Adipocyte (in vitro differentiated cells): ENCODE data around the gene PCDHGA11.
"Not testable (repeated sequence)": the region's sequence is repeated elsewhere in the genome, so short reads cannot be mapped to it uniquely, and the experiment has no call there.

Experiments
- DNase-seq: peaks from one replicate; pipeline ENCODE4 v3.0.0-alpha.2; 2015; ENCODE audit warnings: low read depth
- H3K27me3 ChIP-seq: replicated peaks from 2 replicates; pipeline ENCODE4 v1.7.0; 2013; ENCODE audit warnings: mild to moderate bottlenecking, low read length, moderate library complexity; ENCODE audit not compliant: control insufficient read depth, insufficient read depth
- H3K36me3 ChIP-seq: 2 replicates; pipeline ENCODE4 v1.7.0; 2013; ENCODE audit warnings: low read length, mild to moderate bottlenecking, moderate library complexity; ENCODE audit not compliant: control insufficient read depth, insufficient read depth, severe bottlenecking
- H3K4me1 ChIP-seq: 2 replicates; pipeline ENCODE4 v1.7.0; 2013; ENCODE audit warnings: mild to moderate bottlenecking, low read length, moderate library complexity; ENCODE audit not compliant: control insufficient read depth, insufficient read depth
- H3K4me3 ChIP-seq: 2 replicates; pipeline ENCODE4 v1.7.0; 2013; ENCODE audit warnings: mild to moderate bottlenecking, low read length, moderate library complexity
- H3K9ac ChIP-seq: 2 replicates; pipeline ENCODE4 v1.7.0; 2013; ENCODE audit warnings: mild to moderate bottlenecking, low read length, moderate library complexity
- H3K9me3 ChIP-seq: 2 replicates; pipeline ENCODE4 v1.7.0; 2013; ENCODE audit warnings: mild to moderate bottlenecking, low read length, moderate library complexity; ENCODE audit not compliant: control insufficient read depth

The PCDHGA11 gene

DNA sequence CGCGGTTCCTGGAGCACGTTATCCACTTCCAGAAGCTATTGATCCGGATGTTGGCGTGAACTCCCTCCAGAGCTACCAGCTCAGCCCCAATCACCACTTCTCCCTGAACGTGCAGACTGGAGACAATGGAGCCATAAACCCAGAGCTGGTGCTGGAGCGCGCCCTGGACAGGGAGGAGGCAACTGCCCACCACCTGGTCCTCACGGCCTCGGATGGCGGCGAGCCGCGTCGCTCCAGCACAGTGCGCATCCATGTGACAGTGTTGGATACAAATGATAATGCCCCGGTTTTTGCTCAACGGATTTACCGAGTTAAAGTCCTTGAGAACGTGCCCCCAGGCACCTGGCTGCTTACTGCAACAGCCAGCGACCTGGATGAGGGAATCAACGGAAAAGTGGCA is 17.5 kb upstream of the PCDHGA11 start:
- H3K9me3 ChIP-seq: peaks cover 51% of the 10 kb centered on the region
- DNase-seq: no peak

GRCh38 chr5:141407790-141408505 is 12.9 kb upstream of the PCDHGA11 start, which contains the start of gene PCDHGB6:
PCDHGB6 (plus strand) TSS chr5:141408021; CDS start chr5:141408203, 182 bp downstream.
- H3K4me1 ChIP-seq, H3K27me3 ChIP-seq, H3K36me3 ChIP-seq, DNase-seq, H3K9ac ChIP-seq: not testable (repeated sequence)
- Histone ChIP-seq H3K4me3 (peak within 1 kb of the TSS; percentile 72), H3K9me3 (peaks cover 42% of the 10 kb centered on the region)

More for the DNA sequence above, 17.5 kb upstream of the PCDHGA11 start:
- Histone ChIP-seq H3K4me3 (peak overlapping the region; percentile 79), H3K27me3 (no peaks in the 10 kb centered on the region), H3K9ac (no peak overlapping the region), H3K36me3 (no peaks in the 10 kb centered on the region), H3K4me1 (peaks cover 13% of the 10 kb centered on the region)

GRCh38 chr5:141409598-141410306 is 11.1 kb upstream of the PCDHGA11 start:
- H3K9ac ChIP-seq: no peak overlapping the region
- H3K27me3 ChIP-seq: peaks cover 6% of the 10 kb centered on the region
- H3K9me3 ChIP-seq: peaks cover 36% of the 10 kb centered on the region
- DNase-seq: no peak
- no peaks in the 10 kb centered on the region for H3K36me3 ChIP-seq
- H3K4me3 ChIP-seq: peak overlapping the region; percentile 50
- H3K4me1 ChIP-seq: no peaks in the 10 kb centered on the region

GRCh38 chr5:141411575-141411974 is 9.3 kb upstream of the PCDHGA11 start:
- DNase-seq: no peak
- H3K9me3 ChIP-seq: peaks cover 35% of the 10 kb centered on the region

GRCh38 chr5:141412854-141413539 is 7.9 kb upstream of the PCDHGA11 start, which contains the start of gene PCDHGA10:
PCDHGA10 (plus strand) TSS chr5:141412987; CDS start chr5:141413176, 189 bp downstream.
- H3K36me3 ChIP-seq: no peaks in the 10 kb centered on the region
- no peaks in the 10 kb centered on the region for H3K4me1 ChIP-seq
- H3K27me3 ChIP-seq: peaks cover 6% of the 10 kb centered on the region
- DNase-seq: peak; percentile 97
- H3K9ac ChIP-seq: peak within 1 kb of the TSS; percentile 79
- peak within 1 kb of the TSS; percentile 85 for H3K4me3 ChIP-seq
- peaks cover 28% of the 10 kb centered on the region for H3K9me3 ChIP-seq

More at GRCh38 chr5:141411575-141411974, 9.3 kb upstream of the PCDHGA11 start:
- Histone ChIP-seq H3K4me1 (no peaks in the 10 kb centered on the region), H3K36me3 (no peaks in the 10 kb centered on the region), H3K9ac (no peak overlapping the region), H3K4me3 (no peak overlapping the region), H3K27me3 (peaks cover 6% of the 10 kb centered on the region)

GRCh38 chr5:141413540-141414069 is 7.2 kb upstream of the PCDHGA11 start:
- Histone ChIP-seq H3K4me3 (peak overlapping the region; percentile 85), H3K9ac (peak overlapping the region; percentile 79), H3K9me3 (peaks cover 29% of the 10 kb centered on the region), H3K4me1 (no peaks in the 10 kb centered on the region), H3K36me3 (no peaks in the 10 kb centered on the region), H3K27me3 (peaks cover 6% of the 10 kb centered on the region)
- no peak for DNase-seq

DNA sequence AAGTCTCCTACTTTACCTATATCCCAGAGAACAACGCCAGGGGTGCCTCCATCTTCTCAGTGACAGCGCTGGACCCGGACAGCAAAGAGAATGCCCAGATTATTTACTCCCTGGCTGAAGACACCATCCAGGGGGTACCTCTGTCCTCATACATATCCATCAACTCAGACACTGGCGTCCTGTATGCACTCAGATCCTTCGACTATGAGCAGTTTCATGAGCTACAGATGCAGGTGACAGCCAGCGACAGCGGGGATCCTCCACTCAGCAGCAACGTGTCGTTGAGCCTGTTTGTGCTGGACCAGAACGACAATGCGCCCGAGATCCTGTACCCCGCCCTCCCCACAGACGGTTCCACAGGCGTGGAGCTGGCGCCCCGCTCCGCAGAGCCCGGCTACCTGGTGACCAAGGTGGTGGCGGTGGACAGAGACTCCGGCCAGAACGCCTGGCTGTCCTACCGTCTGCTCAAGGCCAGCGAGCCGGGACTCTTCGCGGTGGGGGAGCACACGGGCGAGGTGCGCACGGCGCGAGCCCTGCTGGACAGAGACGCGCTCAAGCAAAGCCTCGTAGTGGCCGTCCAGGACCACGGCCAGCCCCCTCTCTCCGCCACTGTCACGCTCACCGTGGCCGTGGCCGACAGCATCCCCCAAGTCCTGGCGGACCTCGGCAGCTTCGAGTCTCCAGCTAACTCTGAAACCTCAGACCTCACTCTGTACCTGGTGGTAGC is 6.1 kb upstream of the PCDHGA11 start:
- not testable (repeated sequence) for H3K27me3 ChIP-seq, H3K4me1 ChIP-seq, DNase-seq, H3K36me3 ChIP-seq, H3K9ac ChIP-seq
- H3K4me3 ChIP-seq: peak overlapping the region; percentile 43
- H3K9me3 ChIP-seq: peaks cover 28% of the 10 kb centered on the region

DNA sequence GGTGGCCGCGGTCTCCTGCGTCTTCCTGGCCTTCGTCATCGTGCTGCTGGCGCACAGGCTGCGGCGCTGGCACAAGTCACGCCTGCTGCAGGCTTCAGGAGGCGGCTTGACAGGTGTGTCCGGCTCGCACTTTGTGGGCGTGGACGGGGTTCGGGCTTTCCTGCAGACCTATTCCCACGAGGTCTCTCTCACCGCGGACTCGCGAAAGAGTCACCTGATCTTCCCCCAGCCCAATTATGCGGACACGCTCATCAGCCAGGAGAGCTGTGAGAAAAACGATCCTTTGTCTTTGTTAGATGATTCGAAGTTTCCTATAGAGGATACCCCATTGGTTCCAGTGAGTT is 5.6 kb upstream of the PCDHGA11 start:
- Histone ChIP-seq H3K4me3 (peak overlapping the region; percentile 43), H3K9me3 (peaks cover 27% of the 10 kb centered on the region)
- not testable (repeated sequence) for H3K9ac ChIP-seq, H3K4me1 ChIP-seq, H3K36me3 ChIP-seq, H3K27me3 ChIP-seq, DNase-seq

- H3K9ac ChIP-seq: peak within 1 kb of the TSS; percentile 70
- DNase-seq: peak; percentile 72
- H3K36me3 ChIP-seq, H3K27me3 ChIP-seq, H3K4me1 ChIP-seq: not testable (repeated sequence)
- H3K9me3 ChIP-seq: peaks cover 42% of the 10 kb centered on the region
- H3K4me3 ChIP-seq: peak within 1 kb of the TSS; percentile 81
Observed at GRCh38 chr5:141417494-141418172, 3.2 kb upstream of the PCDHGA11 start, which contains the start of gene PCDHGB7. PCDHGB7 (plus strand) TSS chr5:141417677; CDS start chr5:141417860, 183 bp downstream.
